Hepatocyte (in vitro differentiated cells): ENCODE data around the gene FZR1. TPM values are rescaled to one million over a fixed set of nuclear protein-coding genes. Genes with fewer than 3 reads are reported as not detected.

Experiments
- DNase-seq: peaks from one replicate; pipeline ENCODE4 v3.0.0-alpha.2; 2016; ENCODE audit warnings: low spot score
- H2AFZ ChIP-seq: fragments of 200-600 bp; sonication (generic); 2 replicates; pipeline ENCODE4 v1.6.0; 2016; ENCODE audit warnings: antibody characterized with exemption, mild to moderate bottlenecking
- H3K27ac ChIP-seq: fragments of 200-600 bp; sonication (generic); 2 replicates; pipeline ENCODE4 v1.5.1; 2016; ENCODE audit warnings: mild to moderate bottlenecking
- H3K27me3 ChIP-seq: fragments of 200-600 bp; sonication (generic); 2 replicates; pipeline ENCODE4 v1.6.1; 2016
- H3K36me3 ChIP-seq: fragments of 200-600 bp; sonication (generic); replicated peaks from 2 replicates; pipeline ENCODE4 v1.5.1; 2016; ENCODE audit warnings: low read depth; ENCODE audit not compliant: insufficient read depth
- H3K4me1 ChIP-seq: fragments of 200-600 bp; sonication (generic); 2 replicates; pipeline ENCODE4 v1.5.1; 2016; ENCODE audit warnings: mild to moderate bottlenecking, moderate library complexity; ENCODE audit not compliant: insufficient read depth
- H3K4me2 ChIP-seq: fragments of 200-600 bp; sonication (generic); 2 replicates; pipeline ENCODE4 v1.6.0; 2016
- H3K4me3 ChIP-seq: fragments of 200-600 bp; sonication (generic); 2 replicates; pipeline ENCODE4 v1.5.1; 2016; ENCODE audit warnings: mild to moderate bottlenecking
- H3K79me2 ChIP-seq: fragments of 200-600 bp; sonication (generic); 2 replicates; pipeline ENCODE4 v1.6.0; 2017; ENCODE audit warnings: mild to moderate bottlenecking
- H3K9me2 ChIP-seq: fragments of 200-600 bp; sonication (generic); replicated peaks from 2 replicates; pipeline ENCODE4 v1.6.0; 2017; ENCODE audit warnings: mild to moderate bottlenecking; ENCODE audit not compliant: insufficient read depth
- H3K9me3 ChIP-seq: fragments of 200-600 bp; sonication (generic); 2 replicates; pipeline ENCODE4 v1.5.1; 2016; ENCODE audit warnings: low read depth, mild to moderate bottlenecking
- H4K20me1 ChIP-seq: fragments of 200-600 bp; sonication (generic); 2 replicates; pipeline ENCODE4 v1.6.0; 2016; ENCODE audit warnings: mild to moderate bottlenecking; ENCODE audit not compliant: insufficient read depth, poor library complexity, severe bottlenecking
- CTCF ChIP-seq: fragments of 200-600 bp; sonication (generic); IDR thresholded peaks from 2 replicates; pipeline ENCODE4 v1.5.1; 2016; ENCODE audit warnings: antibody characterized with exemption, mild to moderate bottlenecking; ENCODE audit not compliant: poor library complexity
- EZH2 ChIP-seq: fragments of 200-600 bp; sonication (generic); IDR thresholded peaks from 2 replicates; pipeline ENCODE4 v1.6.1; 2016; ENCODE audit warnings: antibody characterized with exemption, mild to moderate bottlenecking, borderline replicate concordance
- EZH2phosphoT487 ChIP-seq: fragments of 200-600 bp; sonication (generic); IDR thresholded peaks from one replicate; pipeline ENCODE4 v1.6.1; 2018; ENCODE audit warnings: antibody characterized with exemption, mild to moderate bottlenecking, low read depth, moderate library complexity; ENCODE audit not compliant: unreplicated experiment, severe bottlenecking
- WGBS: methylation state at CpG from one replicate; pipeline ENCODE4 v1.1.6; 2016; ENCODE audit warnings: low lambda C conversion rate; ENCODE audit errors: missing lambda C conversion rate; 5-methylcytosine and 5-hydroxymethylcytosine counted together
- polyA plus RNA-seq: library from polyadenylated mRNA; unstranded; fragments of >200 nt; fragmentation: Nextera tagmentation; extraction: Ambion mirVana; gene quantifications from 2 replicates; pipeline ENCODE4 v1.2.1, GENCODE V29; 2016
- total RNA-seq: library from RNA; depleted of rRNA; stranded (reverse); fragments of >200 nt; gene quantifications from 2 replicates; pipeline ENCODE4 v1.2.3, GENCODE V29; 2014

The FZR1 gene
- total and polyA plus RNA-seq, 2 experiments from 2014 or later = 32.1 to 51.0 TPM

- WGBS = 94% methylated on average over 17 of the region's 17 CpGs
- Histone ChIP-seq H3K4me2 (no peak overlapping the region), H3K4me3 (no peak overlapping the region), H2AFZ (no peak overlapping the region), H3K27ac (no peak overlapping the region), H3K27me3 (no peaks in the 10 kb centered on the region), H3K79me2 (peaks cover 100% of the 10 kb centered on the region), H3K4me1 (peaks cover 15% of the 10 kb centered on the region), H4K20me1 (peaks cover 98% of the 10 kb centered on the region), H3K36me3 (no peaks in the 10 kb centered on the region), H3K9me3 (no peaks in the 10 kb centered on the region), H3K9me2 (no peaks in the 10 kb centered on the region)
- no peak for DNase-seq
- TF ChIP-seq EZH2phosphoT487 (no peak), EZH2 (no peak), CTCF (no peak)
Measured at GRCh38 chr19:3512562-3513228, 6.6 kb downstream of the FZR1 start.

GRCh38 chr19:3513229-3514140, 7.4 kb downstream of the FZR1 start:
- H3K4me1 ChIP-seq = peaks cover 7% of the 10 kb centered on the region
- H3K36me3 ChIP-seq = no peaks in the 10 kb centered on the region
- WGBS = 94% methylated on average over 23 of the region's 23 CpGs
- no peak overlapping the region for H3K27ac ChIP-seq
- H3K9me3 ChIP-seq = no peaks in the 10 kb centered on the region
- H3K27me3 ChIP-seq = no peaks in the 10 kb centered on the region
- no peak overlapping the region for H3K4me2 ChIP-seq
- H3K79me2 ChIP-seq = peaks cover 100% of the 10 kb centered on the region
- H3K9me2 ChIP-seq = no peaks in the 10 kb centered on the region
- no peak overlapping the region for H2AFZ ChIP-seq
- no peak for DNase-seq
- peaks cover 99% of the 10 kb centered on the region for H4K20me1 ChIP-seq
- TF ChIP-seq CTCF = no peak
- TF ChIP-seq EZH2phosphoT487 = no peak
- no peak for TF ChIP-seq EZH2
- H3K4me3 ChIP-seq = no peak overlapping the region

GRCh38 chr19:3514930-3515329, 8.8 kb downstream of the FZR1 start:
- Histone ChIP-seq H3K79me2 (peaks cover 100% of the 10 kb centered on the region), H3K9me2 (no peaks in the 10 kb centered on the region), H4K20me1 (peaks cover 100% of the 10 kb centered on the region), H3K36me3 (no peaks in the 10 kb centered on the region), H3K27ac (no peak overlapping the region), H3K9me3 (no peaks in the 10 kb centered on the region), H3K4me2 (no peak overlapping the region), H2AFZ (no peak overlapping the region), H3K27me3 (no peaks in the 10 kb centered on the region), H3K4me1 (peaks cover 7% of the 10 kb centered on the region), H3K4me3 (no peak overlapping the region)
- TF ChIP-seq EZH2 = no peak
- no peak for TF ChIP-seq EZH2phosphoT487
- no peak for TF ChIP-seq CTCF
- WGBS = 77% methylated on average over 12 of the region's 12 CpGs
- no peak for DNase-seq
